T1000 (cell line): ENCODE measurements around the gene TMEM87A.
A peak's percentile ranks its signal among the peaks of the same experiment; 100 is the strongest.
"Not testable (repeated sequence)": the region's sequence is repeated elsewhere in the genome, so short reads cannot be mapped to it uniquely, and the experiment has no call there.

Experiments
- DNase-seq: peaks from one replicate; lab custom pipeline; 2025; ENCODE audit warnings: mixed read lengths; lab: John Stamatoyannopoulos, UW

TMEM87A gene

DNA sequence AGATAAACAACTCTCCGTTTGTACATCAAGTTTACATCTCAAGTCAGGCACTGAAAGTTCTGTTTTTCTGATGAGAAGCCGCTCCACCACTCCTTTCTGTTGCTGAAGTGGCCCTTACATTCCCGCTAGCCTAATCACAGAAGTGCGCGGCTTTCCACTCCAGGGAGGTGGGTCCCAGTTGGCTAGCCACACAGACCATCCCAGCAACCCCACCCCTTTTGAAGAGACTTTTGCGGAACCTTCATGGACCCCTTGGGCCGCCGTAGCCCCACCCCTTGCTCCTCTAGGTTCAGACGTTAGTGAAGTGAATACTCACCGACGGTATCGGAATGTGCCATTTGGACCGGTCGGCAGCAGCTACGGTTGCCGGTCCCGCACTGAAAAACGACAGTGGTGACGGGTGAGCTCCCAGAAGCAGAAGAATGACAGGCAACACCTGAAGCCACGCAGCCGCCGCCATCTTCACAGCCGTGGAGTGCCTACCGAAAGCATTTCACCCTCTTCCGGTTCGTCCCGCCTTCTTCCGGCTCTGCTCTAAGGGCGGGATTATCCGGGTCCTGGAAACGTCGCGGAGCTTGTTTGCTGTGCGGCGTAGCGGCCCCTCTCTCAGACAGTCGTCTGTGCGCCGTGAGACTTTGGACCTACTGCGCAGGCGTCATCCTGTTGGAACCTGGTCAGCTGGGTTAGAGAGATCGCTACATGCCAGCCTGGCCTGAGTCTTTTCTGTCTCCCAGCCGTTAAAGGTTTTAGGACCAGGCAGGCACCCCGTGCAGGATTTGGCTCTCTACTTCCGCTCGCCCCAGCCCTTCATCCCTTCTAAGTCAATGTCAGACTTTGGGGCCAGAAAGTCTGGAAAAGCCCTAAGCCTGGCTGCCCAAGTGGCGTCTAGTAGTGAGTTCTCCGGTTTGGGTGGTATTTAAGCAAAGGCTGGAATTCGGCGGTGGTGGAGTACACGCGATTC lies at the start of gene TMEM87A, which contains the start of gene GANC:
Gene TMEM87A, minus strand, starts transcription at position 495 of the 961 bp plus-strand sequence. Its CDS starts 35 bp downstream, at position 460.
Gene GANC, plus strand, starts transcription at position 263 of the 961 bp plus-strand sequence. CDS start 1,281 bp downstream, outside the sequence.
- peak; percentile 94 for DNase-seq

GRCh38 chr15:42319206-42319605 lies 46.0 kb upstream of the TMEM87A start:
- DNase-seq: no peak

DNA sequence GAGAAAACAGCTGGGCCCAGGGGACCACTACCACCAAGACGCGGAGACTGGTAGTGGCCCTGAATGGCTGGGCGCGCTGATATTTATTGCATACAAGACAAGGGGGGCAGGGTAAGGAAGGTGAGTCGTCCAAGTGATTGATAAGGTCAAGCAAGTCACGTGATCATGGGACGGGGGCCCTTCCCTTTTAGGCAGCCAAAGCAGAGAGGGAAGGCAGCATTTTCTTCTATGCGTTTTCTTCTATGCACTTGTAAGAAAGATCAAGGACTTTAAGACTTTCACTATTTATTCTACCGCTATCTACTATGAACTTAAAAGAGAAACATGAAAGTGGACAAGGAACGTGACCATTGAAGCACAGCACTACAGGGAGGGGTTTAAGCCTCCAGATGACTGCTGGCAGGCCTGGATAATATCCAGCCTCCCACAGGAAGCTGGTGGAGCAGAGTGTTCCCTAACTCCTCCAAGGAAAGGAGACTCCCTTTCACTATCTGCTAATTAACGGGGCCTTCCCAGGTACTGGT lies 43.1 kb upstream of the TMEM87A start:
- DNase-seq: not testable (repeated sequence)

DNA sequence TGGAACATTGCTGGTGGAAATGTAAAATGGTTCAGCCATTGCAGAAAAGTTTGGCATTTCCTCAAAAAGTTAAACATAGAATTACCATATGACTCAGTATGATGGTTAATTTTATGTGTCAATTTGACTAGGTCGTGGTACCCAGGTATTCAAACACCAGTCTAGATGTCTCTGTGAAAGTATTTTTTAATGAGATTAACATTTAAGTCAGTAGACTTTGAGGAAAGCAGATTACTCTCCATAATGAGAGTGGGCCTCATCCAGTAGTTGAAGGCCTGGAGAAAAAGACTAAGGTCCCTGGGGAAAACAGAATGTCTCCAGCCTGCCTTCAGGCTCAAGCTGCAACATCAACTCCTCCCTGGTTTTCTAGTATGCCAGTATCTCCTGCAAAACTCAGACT lies 42.3 kb upstream of the TMEM87A start:
- no peak for DNase-seq

GRCh38 chr15:42314818-42315217 lies 41.6 kb upstream of the TMEM87A start:
- DNase-seq: no peak

GRCh38 chr15:42313463-42313862 lies 40.2 kb upstream of the TMEM87A start:
- DNase-seq: no peak

GRCh38 chr15:42306681-42307080 lies 33.4 kb upstream of the TMEM87A start:
- no peak for DNase-seq

DNA sequence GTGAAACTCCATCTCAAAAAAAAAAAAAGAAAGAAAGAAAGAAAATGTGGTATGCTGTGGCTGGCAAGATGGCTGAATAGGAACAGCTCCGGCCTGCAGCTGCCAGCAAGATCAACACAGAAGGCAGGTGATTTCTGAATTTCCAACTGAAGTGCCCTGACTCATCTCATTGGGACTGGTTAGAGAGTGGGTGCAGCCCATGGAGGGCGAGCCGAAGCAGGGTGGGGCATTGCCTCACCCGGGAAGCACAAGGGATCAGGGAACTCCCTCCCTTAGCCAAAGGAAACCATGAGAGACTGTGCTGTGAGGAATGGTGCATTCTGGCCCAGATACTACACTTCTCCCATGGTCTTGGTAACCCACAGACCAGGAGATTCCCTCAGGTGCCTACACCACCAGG lies 27.8 kb upstream of the TMEM87A start:
- not testable (repeated sequence) for DNase-seq

- no peak for DNase-seq
These were observed 15.9 kb upstream of the TMEM87A start for GRCh38 chr15:42289166-42289565.

DNA sequence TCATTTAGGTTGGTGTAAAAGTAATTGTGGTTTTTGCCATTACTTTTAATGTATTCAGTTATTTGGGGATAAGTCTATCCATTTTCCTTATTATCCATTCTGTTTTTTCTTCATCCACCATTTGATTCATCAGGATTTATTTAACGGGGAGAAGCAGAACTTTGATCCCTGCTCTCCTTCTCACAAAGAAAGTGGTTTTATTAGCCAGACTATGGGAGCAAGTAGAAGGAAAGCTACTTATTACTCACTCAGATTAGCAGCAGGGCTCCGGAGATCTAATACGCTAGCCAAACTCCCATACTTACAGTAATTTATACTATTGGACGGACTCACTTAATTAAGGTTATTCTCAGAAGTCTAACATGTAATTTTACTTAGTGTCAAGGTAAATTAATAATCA lies 14.7 kb upstream of the TMEM87A start:
- DNase-seq: no peak

DNA sequence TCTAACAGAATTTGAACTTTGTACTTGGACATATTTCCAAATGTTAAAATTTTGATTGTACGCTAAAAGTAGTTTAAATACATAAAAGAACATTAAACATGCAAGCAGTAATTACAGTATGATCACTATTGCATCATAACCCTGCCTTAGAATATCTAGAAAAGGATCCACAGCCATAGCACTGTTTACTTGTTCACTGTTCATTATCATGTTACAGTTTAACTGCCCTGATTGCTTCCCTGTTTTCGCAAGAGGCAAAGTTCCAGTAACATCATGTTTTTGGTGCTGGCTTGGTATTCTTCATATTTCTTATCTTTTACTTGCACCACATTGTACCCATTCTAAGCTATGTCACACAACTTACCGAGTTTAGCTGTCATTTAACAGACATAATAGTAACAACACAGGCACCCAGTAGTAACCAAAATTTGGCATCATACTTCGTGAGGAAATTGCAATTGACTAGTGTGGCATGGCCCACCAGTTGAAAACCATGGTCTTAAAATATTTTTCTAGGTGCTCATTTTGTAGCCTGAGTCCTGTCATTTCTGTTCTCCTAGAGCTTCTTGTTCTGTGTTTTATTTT lies 13.3 kb upstream of the TMEM87A start:
- no peak for DNase-seq

- DNase-seq: no peak
These were observed 11.8 kb upstream of the TMEM87A start for GRCh38 chr15:42285034-42285433.

- DNase-seq: no peak
These were observed 11.3 kb upstream of the TMEM87A start for GRCh38 chr15:42284551-42284950.

- no peak for DNase-seq
These were observed 10.4 kb upstream of the TMEM87A start for GRCh38 chr15:42283671-42284070.

GRCh38 chr15:42282926-42283325 lies 9.7 kb upstream of the TMEM87A start:
- DNase-seq: no peak

DNA sequence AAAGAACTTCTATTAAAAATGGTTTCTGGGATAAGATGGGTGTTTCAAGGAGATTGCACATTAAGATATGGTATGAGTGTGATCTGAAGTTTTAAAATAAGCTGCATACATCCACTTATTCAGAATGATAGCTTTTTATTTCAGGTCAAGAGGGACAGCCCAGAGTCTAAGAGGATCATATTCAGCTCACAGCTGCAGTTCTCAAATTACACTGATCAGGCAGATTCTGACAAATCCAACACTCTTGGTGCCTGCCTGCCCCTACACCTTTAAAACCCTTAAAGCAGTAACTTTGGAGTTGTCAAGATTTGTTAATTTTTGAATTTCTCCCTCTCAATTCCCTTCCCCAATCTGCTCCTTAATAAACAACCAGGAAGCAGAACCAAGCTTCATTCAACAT lies 9.1 kb upstream of the TMEM87A start:
- no peak for DNase-seq

- no peak for DNase-seq
These were observed 6.0 kb upstream of the TMEM87A start for GRCh38 chr15:42279234-42279723.

GRCh38 chr15:42276762-42277161 lies 3.5 kb upstream of the TMEM87A start:
- no peak for DNase-seq

DNA sequence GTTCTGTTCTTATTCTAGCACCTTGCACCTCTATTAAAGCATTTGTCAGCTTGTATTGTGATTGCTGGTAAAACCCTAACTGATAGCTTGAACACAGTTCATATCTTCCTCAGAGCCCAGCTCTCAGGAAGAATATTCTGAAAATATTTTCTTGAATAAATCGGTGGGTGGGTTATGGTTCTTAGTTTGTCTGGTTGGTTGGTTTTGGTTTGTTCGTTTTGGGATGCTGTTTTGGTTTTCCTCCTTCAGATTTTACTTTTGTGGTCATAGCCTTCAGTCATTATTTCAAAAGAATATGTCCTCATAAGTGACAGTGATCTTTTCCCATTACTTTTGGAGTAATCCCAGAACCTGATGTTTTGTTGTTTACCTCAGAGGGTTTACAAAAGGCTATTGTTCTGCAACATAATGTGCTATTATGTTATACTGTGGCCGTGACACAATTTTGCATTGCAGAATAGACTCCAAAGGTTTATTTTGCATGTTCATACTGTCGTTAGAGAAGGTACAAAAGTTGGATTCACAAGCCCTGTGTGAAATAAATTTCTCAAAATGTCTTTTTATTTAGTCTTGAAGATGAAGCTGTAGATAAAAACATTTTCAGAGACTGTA lies 2.7 kb upstream of the TMEM87A start:
- no peak for DNase-seq

GRCh38 chr15:42274702-42274989 lies 1.4 kb upstream of the TMEM87A start:
- DNase-seq: no peak

DNA sequence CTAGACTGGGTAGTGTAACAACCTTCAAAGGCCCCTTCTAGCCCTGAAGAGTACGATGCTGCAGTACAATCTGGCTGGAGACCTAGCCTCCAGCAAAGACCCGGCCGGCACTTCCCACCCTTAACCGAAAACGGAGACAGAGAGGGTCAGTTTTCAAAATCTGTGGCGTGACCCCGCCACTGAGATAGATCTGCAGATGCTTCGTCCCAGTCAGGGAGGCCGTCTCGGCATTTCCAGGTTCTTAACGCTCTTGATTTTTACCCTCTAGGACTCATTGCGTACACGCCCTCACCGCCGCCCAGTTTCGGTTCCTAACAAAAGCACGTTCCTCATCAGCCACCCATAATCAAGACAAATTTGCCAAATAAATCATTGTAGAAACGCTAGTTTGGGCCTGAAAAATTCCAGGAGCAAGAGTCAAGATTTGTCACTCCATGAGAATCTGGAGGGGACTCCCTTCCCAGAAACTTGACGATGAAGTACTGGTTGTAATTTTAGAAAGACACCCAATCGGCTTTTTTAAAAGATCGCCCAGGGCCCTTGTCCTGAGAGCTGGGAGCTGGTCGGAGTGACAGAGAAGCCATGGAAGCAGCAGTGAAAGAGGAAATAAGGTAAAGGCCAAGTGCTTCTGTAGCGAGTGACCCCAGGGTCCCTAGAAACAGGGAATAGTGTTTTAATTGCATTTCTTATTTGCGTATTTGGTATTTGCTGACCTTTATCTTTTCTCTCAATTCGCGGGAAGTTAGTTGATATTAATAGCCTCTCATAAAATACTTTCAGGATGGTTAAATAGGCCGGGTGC lies 868 bp upstream of the TMEM87A start:
- DNase-seq: no peak

GRCh38 chr15:42270996-42271395 lies 2.2 kb downstream of the TMEM87A start:
- no peak for DNase-seq
